Activated CD8-positive, alpha-beta memory T cell treated with anti-CD3 and anti-CD28 coated beads for 36 hours (primary cell): ENCODE data around the gene MED20. TPM values are rescaled to one million over a fixed set of nuclear protein-coding genes. Genes with fewer than 3 reads are reported as not detected.

Experiments
- CTCF ChIA-PET: fragments of 350-600 bp; sonication (Branson Sonifier 250); formaldehyde crosslinking; loops from one replicate; lab custom pipeline; 2021; ENCODE audit warnings: antibody characterized with exemption; lab: Charles Lee
- POLR2A ChIA-PET: fragments of 350-600 bp; sonication (Branson Sonifier 250); formaldehyde crosslinking; loops from one replicate; lab custom pipeline; 2021; ENCODE audit warnings: antibody characterized with exemption; lab: Charles Lee
- total RNA-seq, 2 experiments: library from RNA; stranded (reverse); gene quantifications; one replicate each; pipeline ENCODE4 v1.2.3, GENCODE V29; 2021

The MED20 gene
- total RNA-seq, 2 experiments from 2014 or later = 17.5 to 22.1 TPM

DNA sequence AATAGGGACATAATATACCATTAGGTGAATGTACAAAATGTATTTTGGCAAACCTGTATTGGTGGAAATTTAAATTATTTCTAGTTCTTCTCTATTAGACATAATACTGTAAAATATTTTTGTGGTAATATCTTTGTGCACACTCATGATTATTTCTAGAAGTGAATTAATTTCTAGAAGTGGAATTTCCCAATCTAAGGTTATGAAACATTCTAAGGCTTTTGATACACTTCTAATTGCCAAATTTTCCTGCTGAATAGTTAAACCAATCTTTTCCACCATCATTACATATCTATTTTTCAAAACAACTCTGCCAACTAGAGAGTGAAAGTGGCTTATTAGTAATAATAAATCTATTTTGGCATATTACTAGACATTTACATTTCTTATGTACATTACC lies 22.5 kb upstream of the MED20 start:
- ChIA-PET POLR2A (interaction anchor here (0.6 kb wide), 1 partner anchor 26 kb away, joined by 3 read pairs; no protein-coding TSS in a partner anchor), CTCF (interaction anchor here (1.0 to 17.2 kb wide), 4 partner anchors 10 to 102 kb away, joined by 3 to 221 read pairs (median 4); partner anchors contain the start of gene TAF8)

DNA sequence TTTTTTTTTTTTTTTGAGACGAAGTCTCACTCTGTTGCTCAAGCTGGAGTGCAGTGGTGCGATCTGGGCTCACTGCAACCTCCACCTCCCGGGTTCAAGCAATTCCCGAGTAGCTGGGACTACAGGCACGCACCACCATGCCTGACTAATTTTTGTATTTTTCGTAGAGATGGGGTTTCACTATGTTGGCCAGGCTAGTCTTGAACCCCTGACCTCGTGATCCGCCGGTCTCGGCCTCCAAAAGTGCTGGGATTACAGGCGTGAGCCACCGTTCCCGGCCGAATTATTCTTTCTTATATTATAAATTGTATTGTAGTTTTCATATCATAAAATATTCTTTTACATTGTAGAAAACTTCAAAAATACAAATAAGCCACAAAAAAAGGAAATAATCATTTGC lies 21.9 kb upstream of the MED20 start:
- ChIA-PET CTCF (interaction anchor here (0.6 to 17.2 kb wide), 8 partner anchors 11 to 653 kb away, joined by 3 to 221 read pairs (median 3); partner anchors contain the start of genes BYSL, MED20 and TAF8), POLR2A (interaction anchor here (0.6 to 1.2 kb wide), 5 partner anchors 9 to 97 kb away, joined by 3 to 6 read pairs (median 4); partner anchors contain the start of genes BYSL and MED20)

DNA sequence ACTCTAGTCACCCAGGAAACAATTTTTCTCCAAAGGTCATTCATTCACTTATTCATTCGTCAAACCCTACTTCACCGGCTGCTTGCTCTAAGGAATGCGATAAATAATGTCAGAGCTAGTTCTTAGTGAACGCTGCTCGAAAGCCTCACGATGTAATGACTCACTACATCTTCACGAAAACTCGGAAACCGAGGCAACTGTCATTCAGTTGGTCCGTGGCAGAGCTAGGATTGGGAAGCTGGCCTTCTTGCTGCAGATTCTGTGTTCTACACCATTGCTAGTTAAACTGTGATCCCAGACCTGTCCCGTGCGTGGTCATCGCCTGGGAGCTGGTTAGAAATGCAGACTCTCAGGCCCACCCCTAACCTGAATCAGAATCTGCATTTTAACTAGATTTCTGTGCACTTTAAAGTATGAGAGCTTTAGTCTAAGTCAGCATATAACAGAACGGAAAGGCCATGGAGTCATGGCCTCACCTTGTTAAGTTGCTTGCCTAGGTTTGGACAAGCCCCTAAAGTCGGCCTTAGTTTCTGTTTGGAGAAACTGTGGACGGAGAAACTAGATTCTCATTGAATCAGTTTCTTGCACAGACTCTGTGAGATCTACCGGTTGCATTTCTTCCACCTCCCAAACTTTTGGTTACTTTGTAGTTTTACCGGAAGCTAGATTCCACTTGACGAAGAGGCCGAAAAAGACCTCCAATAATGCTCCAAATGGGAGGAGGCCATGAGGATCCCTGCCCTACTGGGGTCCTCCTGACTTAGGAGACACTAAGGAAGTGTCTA lies 21.3 kb upstream of the MED20 start:
- ChIA-PET CTCF (interaction anchor here (0.6 to 17.2 kb wide), 12 partner anchors 8 to 653 kb away, joined by 3 to 221 read pairs (median 3); partner anchors contain the start of genes BYSL, MED20, TAF8 and TOMM6), POLR2A (interaction anchor here (0.6 to 1.5 kb wide), 10 partner anchors 10 to 120 kb away, joined by 3 to 6 read pairs (median 4); partner anchors contain the start of genes BYSL and MED20)

DNA sequence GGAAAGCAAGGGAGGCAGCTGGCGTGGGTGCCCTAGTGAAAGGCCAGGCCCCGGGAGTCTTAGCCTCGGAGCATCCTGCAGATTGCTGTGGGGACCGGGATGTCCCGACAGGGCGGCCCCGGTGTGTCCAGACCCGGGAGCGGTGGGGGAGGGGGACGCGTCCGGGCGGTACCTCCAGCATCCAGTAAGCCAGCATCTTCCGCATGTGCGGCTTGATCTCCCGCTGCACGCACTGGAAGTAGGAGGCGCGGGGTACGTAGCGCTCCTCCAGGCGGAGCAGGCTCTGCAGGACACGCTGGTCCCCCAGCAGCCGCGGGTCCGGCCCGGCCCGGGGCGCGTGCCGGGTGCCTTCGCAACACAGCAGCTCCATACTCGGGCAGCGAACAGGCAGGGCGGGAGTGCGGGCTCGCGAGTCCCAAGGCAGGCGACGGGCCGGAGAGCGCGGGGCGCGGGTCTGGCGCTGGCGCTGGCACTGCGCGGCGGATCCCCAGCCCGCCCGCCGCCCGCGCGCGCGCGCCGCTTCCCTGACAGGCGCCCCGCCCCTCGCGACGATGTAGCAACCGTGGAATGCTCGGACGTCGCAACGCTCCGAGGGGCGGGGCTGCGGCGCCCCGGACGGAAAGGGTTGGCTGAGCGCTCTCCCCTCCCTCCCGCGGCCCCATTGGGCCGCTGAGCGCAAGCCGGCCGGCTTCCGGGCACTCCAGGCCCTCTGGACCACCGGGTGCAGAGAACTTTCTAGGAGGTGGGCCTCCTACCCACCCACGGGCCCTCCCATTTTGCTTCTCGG lies 20.5 kb upstream of the MED20 start, which contains the start of gene CCND3:
Gene CCND3 (minus strand): TSS at position 529 of the 787 bp plus-strand sequence. CDS start 159 bp downstream, at position 370.
- POLR2A ChIA-PET = interaction anchor here (0.6 to 1.8 kb wide), 9 partner anchors 16 to 107 kb away, joined by 3 to 7 read pairs (median 4); partner anchors contain the start of genes BYSL and MED20
- CTCF ChIA-PET = interaction anchor here (0.8 to 17.2 kb wide), 8 partner anchors 9 to 154 kb away, joined by 3 to 221 read pairs (median 3); partner anchors contain the start of genes BYSL, MED20, TAF8 and TOMM6

DNA sequence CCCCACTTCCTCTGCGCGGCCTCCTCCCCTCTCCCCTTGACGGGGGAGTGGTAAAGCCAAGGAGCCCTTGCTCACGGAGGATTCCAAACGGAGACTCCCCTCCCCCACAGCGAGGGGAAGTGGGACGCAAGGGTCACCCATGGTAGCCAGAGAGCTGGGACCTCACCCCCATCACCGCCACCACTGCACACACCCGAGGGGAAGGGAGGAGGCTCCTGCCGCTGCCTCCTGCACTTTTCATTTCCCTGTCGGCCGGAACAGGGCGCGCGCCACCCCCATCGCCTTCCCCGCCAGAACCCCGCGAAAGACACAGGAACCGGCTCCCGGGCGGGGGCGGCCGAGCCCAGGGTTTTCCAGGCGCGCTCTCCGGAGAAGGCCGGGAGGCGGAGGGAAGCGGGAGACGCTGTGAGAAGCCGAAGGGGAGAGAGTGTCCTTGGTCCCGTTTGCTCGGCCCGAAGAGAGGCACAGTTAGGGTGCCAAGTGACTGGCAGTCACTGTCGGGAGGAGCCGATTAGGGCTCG lies 19.9 kb upstream of the MED20 start:
- CTCF ChIA-PET = interaction anchor here (0.9 to 17.2 kb wide), 6 partner anchors 19 to 156 kb away, joined by 3 to 221 read pairs (median 3); partner anchors contain the start of genes BYSL, MED20, TAF8 and TOMM6
- POLR2A ChIA-PET = interaction anchor here (1.1 to 1.8 kb wide), 6 partner anchors 20 to 108 kb away, joined by 3 to 7 read pairs (median 4); partner anchors contain the start of genes BYSL and MED20

DNA sequence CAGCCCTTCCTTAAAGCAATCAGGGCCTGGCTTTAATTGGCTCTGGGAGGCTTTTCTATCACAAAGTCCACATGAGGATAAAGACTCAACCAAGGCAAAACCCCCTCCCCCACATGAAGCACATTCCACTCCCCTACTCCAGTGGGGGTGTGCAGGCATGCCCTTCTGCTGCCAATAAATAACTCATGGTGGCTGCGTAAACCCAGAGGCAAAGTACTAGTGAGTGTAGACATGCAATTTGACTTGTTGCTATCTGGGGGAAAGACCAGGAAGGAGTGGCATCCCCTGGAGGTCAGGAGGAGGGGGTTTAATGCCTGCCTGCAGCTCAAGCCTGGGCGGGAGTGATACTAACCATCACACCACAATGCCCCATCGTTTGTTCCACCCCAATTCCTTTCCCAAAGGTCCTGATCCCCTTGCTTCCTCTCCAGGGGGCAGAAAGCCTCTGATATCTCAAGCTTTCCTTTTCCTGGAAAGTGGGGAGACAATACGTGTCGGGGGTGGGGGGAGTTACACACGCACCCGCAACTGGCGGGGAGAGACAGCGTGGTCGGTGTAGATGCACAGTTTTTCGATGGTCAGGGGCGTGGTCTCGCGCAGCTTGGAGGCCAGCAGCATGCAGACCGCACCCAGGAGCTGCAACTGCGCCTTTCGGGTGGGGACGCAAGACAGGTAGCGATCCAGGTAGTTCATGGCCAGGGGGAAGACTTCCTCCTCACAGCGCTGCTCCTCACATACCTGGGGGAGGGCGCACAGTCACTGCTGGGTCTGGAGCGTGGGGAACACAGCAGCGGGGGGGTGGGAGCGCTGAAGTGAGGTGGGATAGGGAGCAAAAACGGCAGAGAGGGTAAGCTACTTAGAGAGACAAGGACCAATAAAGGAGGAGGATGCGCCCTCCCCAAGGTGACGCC lies 19.2 kb upstream of the MED20 start:
- POLR2A ChIA-PET = interaction anchor here (0.7 to 1.8 kb wide), 10 partner anchors 11 to 108 kb away, joined by 3 to 7 read pairs (median 4); partner anchors contain the start of genes BYSL and MED20
- CTCF ChIA-PET = interaction anchor here (0.8 to 17.2 kb wide), 9 partner anchors 10 to 156 kb away, joined by 3 to 221 read pairs (median 4); partner anchors contain the start of genes BYSL, MED20, TAF8 and USP49

DNA sequence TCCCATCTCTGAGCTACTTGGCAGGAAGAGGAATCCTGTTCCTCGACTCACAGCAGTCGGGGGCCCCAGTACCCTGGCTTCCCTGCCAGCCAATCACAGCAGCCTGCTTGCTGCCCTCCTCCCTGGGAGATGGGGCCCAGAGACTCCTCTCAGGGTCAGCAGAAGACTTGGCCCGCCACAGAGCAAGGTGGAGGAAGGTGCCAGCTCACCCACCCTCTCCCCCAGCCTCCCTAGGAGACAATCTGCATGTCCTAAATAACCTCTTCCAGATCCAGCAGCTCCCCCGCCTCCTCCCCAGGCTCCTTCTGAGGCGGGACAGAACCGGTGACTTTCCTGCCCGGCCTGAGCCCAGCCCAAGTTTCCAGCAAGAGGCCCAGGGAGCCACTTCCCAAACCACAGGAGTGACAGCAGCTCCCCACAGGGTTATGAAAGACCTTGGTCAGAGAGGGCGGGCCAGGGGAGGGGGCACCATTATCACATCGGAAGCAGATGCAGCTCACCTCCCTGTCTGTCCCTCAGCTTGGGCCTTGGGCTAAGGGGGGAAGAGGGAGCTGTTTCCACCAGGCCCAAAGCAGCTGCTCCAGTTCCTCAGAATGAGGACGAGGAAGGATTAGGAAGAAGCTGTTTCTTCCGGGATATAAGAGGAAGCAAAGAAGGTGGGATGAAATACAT lies 18.4 kb upstream of the MED20 start:
- CTCF ChIA-PET = interaction anchor here (0.8 to 17.2 kb wide), 9 partner anchors 9 to 152 kb away, joined by 3 to 221 read pairs (median 4); partner anchors contain the start of genes BYSL, MED20, TAF8 and TOMM6

DNA sequence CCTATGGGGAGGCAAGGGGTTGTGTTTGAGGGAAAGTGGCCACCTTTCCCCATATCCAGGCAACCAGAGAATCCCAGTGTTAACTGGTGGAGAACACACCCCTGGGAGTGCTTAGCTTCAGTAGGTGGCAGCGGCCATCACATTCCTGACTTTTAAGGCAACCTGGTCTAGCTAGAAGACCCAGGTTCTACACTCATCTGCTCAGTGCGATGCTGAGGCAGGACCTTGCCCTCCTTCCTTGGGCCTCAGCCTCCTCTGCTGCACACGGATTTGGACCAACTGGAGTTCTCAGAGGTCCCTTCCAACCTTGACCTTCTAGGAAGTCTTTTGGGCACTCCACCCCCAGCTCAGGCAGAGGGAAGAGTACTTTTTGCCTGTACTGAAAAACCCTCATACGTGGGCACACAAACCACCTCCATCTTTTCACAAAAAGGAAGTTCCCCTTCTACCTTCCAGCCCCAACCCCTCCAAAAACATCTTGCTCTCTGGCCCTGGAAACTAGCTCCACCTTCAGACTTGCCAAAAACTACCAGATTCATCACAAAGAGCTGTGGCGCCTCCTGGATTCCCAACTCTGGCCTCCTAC lies 17.7 kb upstream of the MED20 start:
- ChIA-PET POLR2A (interaction anchor here (0.5 to 1.6 kb wide), 8 partner anchors 10 to 150 kb away, joined by 3 to 7 read pairs (median 4); partner anchors contain the start of genes BYSL and MED20), CTCF (interaction anchor here (0.8 to 17.2 kb wide), 8 partner anchors 9 to 151 kb away, joined by 3 to 221 read pairs (median 4); partner anchors contain the start of genes BYSL, MED20, TAF8 and TOMM6)

More for the DNA sequence above, 18.4 kb upstream of the MED20 start:
- POLR2A ChIA-PET = interaction anchor here (0.5 to 1.8 kb wide), 11 partner anchors 10 to 151 kb away, joined by 3 to 7 read pairs (median 4); partner anchors contain the start of genes BYSL and MED20

DNA sequence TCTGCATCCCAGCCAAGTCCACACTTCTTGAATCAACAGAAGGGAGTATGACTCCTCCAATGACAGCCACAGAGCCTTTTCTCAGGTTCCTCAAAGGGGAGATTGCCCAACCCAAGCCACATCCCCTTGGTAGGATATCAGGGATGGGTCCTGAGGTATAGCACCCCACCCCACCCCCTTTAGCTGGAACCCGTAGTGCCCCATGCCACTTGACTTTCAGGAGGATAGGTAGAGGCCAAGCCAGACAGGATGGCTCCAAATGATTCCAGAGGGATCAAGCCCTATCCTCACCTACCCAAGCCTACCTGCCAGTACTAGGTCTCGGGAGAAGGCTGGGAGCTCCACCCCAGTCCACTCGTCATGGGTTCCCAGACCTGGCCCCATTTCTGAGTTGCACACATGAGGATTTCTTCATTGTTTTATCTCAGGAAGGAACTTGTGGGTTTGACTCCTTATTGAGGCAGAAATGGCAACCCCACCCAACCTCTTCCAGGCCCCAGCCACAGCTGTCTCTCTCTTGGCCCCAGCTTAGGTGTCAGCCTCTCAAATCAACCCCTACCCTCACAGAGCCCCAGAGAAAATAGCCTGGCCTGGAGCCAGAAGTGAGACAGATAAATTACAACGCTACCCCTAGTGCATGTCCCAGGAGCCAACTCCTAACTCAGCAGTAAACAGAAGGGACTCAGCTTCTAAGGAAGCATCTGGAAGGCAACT lies 17.1 kb upstream of the MED20 start:
- ChIA-PET POLR2A (interaction anchor here (1.3 to 1.6 kb wide), 3 partner anchors 17 to 103 kb away, joined by 3 to 7 read pairs (median 4); partner anchors contain the start of genes BYSL and MED20), CTCF (interaction anchor here (1.3 to 17.2 kb wide), 5 partner anchors 8 to 151 kb away, joined by 4 to 221 read pairs (median 5); partner anchors contain the start of genes BYSL, MED20, TAF8 and TOMM6)

DNA sequence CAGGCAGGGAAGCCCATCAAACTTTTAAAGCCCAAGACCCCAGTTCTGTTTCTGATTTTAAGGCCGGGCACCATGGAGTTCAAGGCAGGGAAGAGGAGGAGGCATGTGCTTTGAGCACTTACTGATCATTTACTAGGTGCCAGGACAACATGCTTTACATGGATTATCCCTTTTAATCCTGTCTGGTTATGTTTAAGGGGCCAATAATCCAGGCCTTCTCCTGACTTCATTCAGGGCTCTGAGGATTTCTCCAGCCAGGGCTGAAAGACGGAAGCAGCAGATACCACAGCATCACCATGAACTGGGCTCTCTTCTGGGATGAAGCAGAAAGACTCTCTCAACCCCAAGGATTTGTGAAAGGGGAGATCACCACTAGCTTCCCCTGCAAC lies 16.5 kb upstream of the MED20 start:
- CTCF ChIA-PET = interaction anchor here (1.7 to 17.2 kb wide), 5 partner anchors 13 to 108 kb away, joined by 4 to 221 read pairs (median 8); partner anchors contain the start of genes BYSL, MED20 and TAF8
- POLR2A ChIA-PET = interaction anchor here (1.3 to 2.3 kb wide), 2 partner anchors 24 to 107 kb away, joined by 3 to 8 read pairs; no protein-coding TSS in a partner anchor

DNA sequence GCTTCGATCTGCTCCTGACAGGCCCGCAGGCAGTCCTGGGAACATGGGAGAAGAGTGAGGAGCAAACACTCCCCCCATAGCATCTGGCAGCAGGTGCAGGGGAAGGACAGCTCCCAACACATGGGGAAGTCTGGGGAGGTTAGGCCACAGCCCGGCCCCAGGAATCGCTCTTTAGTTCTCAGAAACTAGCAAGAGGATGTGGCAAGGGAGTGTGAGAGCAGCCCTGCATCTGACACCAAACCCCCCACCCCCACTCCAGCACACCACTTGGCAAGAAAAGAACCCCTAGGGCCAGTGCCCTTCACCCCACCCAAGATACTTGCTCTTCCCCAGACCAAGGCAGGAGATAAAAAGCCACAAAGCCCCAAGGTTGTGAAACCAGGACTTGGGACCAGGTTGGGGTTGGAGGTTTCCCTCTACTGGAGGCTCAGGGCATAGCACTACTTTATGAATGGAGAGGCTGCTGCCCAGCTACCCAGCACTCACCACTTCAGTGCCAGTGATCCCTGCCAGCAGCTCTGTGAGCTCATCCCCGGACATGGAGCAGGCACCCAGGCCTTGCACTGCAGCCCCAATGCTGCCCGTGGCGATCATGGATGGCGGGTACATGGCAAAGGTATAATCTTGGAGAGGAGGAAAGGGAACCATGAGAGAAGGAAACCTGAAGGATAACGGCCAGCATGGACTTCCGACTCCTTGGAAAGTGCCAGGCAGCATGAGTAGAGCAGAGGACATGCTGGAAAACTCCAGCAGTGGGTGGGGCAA lies 15.3 kb upstream of the MED20 start:
- POLR2A ChIA-PET = interaction anchor here (0.7 to 2.3 kb wide), 4 partner anchors 14 to 108 kb away, joined by 3 to 8 read pairs (median 4); partner anchors contain the start of genes BYSL and MED20
- CTCF ChIA-PET = interaction anchor here (0.6 to 17.2 kb wide), 9 partner anchors 11 to 160 kb away, joined by 3 to 221 read pairs (median 5); partner anchors contain the start of genes BYSL, MED20 and TAF8

DNA sequence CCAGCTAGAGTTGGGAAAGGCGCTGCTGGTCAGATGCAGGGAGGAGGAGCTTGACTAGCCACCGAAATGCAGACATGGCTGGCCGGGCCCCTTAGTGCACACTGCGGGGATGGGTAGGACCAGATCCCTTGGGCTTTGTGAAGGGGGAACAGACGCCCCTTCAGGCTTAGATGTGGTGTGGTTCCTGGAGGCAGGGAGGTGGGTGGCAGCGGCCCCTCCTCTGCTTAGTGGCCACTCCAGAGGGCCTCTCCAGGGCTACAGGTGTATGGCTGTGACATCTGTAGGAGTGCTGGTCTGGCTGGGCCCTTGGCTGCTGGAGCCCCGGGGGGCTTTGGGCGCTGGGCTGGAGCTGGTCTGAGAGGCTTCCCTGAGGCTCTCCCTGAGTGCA lies 14.7 kb upstream of the MED20 start:
- CTCF ChIA-PET = interaction anchor here (0.6 to 17.2 kb wide), 10 partner anchors 11 to 160 kb away, joined by 3 to 221 read pairs (median 4); partner anchors contain the start of genes BYSL, MED20, TAF8 and TOMM6

DNA sequence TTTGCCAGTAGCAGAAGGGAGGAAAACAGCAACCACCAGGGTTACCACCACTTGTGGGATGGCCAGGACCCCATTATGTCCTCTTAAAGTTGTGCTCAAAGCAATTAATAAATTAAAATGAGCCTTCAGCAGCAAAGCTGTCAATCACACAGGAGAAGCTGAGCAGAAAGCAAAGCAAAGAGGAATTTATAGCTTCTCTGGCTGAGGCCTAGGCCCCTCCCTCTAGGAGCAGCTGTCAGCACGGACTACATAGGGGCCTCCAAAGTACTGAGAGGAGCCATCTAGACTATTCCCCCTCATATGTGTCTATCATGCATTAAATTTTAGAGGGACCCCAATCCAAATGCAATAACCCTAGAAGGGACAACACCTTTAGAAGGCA lies 14.2 kb upstream of the MED20 start:
- POLR2A ChIA-PET = interaction anchor here (1.0 to 2.3 kb wide), 4 partner anchors 13 to 109 kb away, joined by 3 to 8 read pairs (median 4); partner anchors contain the start of genes BYSL and MED20
- CTCF ChIA-PET = interaction anchor here (0.6 to 17.2 kb wide), 7 partner anchors 10 to 159 kb away, joined by 3 to 221 read pairs (median 5); partner anchors contain the start of genes BYSL, MED20, TAF8 and TOMM6

More for the DNA sequence above, 14.7 kb upstream of the MED20 start:
- POLR2A ChIA-PET = interaction anchor here (0.7 to 2.3 kb wide), 4 partner anchors 13 to 109 kb away, joined by 3 to 8 read pairs (median 4); partner anchors contain the start of genes BYSL and MED20
